GM21360 (cell line): ENCODE measurements around the gene HIRA.
"Not testable (repeated sequence)": the region's sequence is repeated elsewhere in the genome, so short reads cannot be mapped to it uniquely, and the experiment has no call there.

ENCODE experiments used
- ATAC-seq: cut with Tn5 transposase; IDR thresholded peaks from one replicate; pipeline ENCODE4 v1.9.1; 2021; ENCODE audit warnings: mild to moderate bottlenecking, moderate library complexity; ENCODE audit not compliant: unreplicated experiment

HIRA gene

GRCh38 chr22:19445279-19445982 lies 13.9 kb upstream of the HIRA start:
- ATAC-seq = not testable (repeated sequence)

GRCh38 chr22:19443544-19444211 lies 12.1 kb upstream of the HIRA start:
- ATAC-seq = no peak

GRCh38 chr22:19442166-19442565 lies 10.6 kb upstream of the HIRA start:
- no peak for ATAC-seq

- ATAC-seq = no peak
These were observed 9.1 kb upstream of the HIRA start for GRCh38 chr22:19440411-19441195.

- no peak for ATAC-seq
These were observed 6.8 kb upstream of the HIRA start for GRCh38 chr22:19438298-19438697.

GRCh38 chr22:19436444-19437161 lies 5.1 kb upstream of the HIRA start:
- not testable (repeated sequence) for ATAC-seq

GRCh38 chr22:19434829-19435580 lies 3.5 kb upstream of the HIRA start:
- ATAC-seq = no peak

GRCh38 chr22:19434401-19434800 lies 2.9 kb upstream of the HIRA start:
- no peak for ATAC-seq

GRCh38 chr22:19432133-19432851 lies 759 bp upstream of the HIRA start, which contains the start of gene MRPL40:
Gene MRPL40 (plus strand): TSS chr22:19432545. CDS start chr22:19432555, 10 bp downstream.
- ATAC-seq = peak; percentile 53

- no peak for ATAC-seq
These were observed 517 bp downstream of the HIRA start for GRCh38 chr22:19430890-19431541.

GRCh38 chr22:19429950-19430889 lies 1.3 kb downstream of the HIRA start:
- ATAC-seq = no peak

- no peak for ATAC-seq
These were observed 7.4 kb downstream of the HIRA start for GRCh38 chr22:19424186-19424500.

- ATAC-seq = no peak
These were observed 8.9 kb downstream of the HIRA start for GRCh38 chr22:19422440-19423301.

- no peak for ATAC-seq
These were observed 11.2 kb downstream of the HIRA start for GRCh38 chr22:19420321-19420720.

GRCh38 chr22:19419464-19420178 lies 11.9 kb downstream of the HIRA start:
- peak; percentile 62 for ATAC-seq

GRCh38 chr22:19419086-19419463 lies 12.5 kb downstream of the HIRA start:
- no peak for ATAC-seq

- no peak for ATAC-seq
These were observed 18.6 kb downstream of the HIRA start for GRCh38 chr22:19412923-19413322.
